Brain pericyte (primary cell): ENCODE measurements around the gene ZNF592.

Source experiments
- DNase-seq: peaks from one replicate; pipeline ENCODE4 v3.0.0-alpha.2; 2012; ENCODE audit warnings: low read depth, low spot score

ZNF592 gene

DNA sequence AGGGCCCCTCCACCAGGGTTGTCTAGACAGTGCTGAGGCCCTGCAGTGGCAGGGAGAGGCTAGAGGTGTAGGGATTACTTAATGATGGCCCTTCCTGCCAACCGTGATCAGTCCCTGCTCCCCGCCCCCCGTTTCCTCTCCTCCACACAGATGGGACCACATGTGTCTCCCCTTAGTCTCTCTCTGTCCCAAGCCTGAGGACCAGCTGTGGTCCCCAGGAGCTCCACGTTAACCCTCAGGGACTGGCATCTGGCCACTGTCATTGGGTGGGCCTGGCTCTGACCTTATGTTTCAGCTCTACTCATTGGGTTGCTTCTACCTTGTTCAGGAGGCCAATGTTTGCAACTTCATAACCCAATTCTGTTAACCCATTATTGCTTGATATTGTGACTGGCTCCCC, 62.8 kb downstream of the ZNF592 start:
- no peak for DNase-seq

GRCh38 chr15:84811828-84812227, 63.4 kb downstream of the ZNF592 start:
- DNase-seq: no peak

- no peak for DNase-seq
These were observed 64.5 kb downstream of the ZNF592 start for GRCh38 chr15:84812842-84813241.

DNA sequence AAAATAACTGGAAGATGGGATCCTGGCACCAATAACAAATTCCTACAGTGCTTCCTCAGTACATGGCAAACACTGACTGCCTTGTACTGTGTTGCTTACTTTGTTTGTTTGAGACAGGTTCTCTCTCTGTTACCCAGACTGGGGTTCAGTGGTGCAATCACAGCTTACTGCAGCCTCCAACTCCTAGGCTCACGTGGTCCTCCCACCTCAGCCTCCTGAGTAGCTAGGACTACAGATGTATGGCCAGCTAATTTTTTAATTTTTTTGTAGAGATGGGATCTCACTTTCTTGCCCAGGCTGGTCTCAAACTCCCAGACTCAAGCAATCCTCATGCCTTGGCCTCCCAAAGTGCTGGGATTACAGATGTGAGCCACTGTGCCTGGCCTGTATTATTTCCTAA, 65.0 kb downstream of the ZNF592 start:
- no peak for DNase-seq

- no peak for DNase-seq
These were observed 65.5 kb downstream of the ZNF592 start for GRCh38 chr15:84813931-84814330.

GRCh38 chr15:84814916-84815315, 66.5 kb downstream of the ZNF592 start:
- DNase-seq: no peak

- DNase-seq: no peak
These were observed 68.5 kb downstream of the ZNF592 start, which contains the start of gene ALPK3 for GRCh38 chr15:84816694-84817465. ALPK3 (plus strand) TSS chr15:84817356; CDS start chr15:84817453, 97 bp downstream.

DNA sequence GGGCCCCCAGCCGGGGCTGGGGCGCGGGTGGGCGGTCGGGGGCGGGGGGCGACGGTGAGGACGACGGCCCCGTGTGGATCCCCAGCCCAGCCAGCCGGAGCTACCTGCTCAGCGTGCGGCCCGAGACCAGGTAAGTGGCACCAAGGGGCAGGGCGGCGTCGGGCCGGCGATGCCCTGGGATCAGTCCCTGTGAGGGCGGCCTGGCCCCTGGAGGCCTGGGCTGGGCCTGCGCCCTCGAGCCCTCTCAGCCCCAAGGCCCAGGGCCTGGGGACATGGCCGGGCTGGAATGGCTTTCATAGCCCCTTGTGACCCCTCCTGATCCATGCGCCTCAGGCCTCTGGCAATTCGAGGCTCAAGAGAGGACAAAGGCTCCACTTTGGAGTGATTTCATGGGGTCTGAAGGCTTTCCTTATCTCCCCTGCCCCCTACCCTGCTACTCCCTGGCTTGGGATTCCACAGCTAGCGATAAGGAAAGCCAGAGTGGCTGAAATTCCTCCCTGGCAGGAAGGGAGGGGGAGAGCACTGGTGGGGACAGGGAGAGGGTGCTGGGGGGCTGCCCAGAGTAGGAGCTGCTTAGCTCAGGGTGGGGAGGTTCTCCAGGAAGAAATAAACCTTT, 69.2 kb downstream of the ZNF592 start:
- no peak for DNase-seq

GRCh38 chr15:84818261-84819131, 70.1 kb downstream of the ZNF592 start:
- DNase-seq: no peak

- DNase-seq: no peak
These were observed 70.9 kb downstream of the ZNF592 start for GRCh38 chr15:84819291-84819768.

DNA sequence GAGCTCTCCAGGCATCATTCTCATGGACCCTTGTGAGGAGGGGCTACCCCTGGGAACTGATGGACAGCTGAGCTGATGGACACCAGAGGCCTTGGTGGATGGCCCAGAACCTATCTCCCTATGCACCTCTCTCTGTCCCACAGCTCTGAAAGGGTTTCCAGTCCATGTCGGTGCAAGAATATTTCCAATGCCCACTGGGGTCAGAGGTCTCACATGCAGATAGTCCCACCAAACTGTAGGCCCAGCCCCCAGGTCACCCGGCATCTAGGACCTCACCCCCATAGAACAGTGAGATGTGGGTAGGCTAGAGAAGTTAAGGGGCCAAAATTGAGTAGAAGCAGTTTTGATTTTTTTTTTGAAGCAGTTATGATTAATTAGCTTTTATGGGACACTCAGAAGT, 71.4 kb downstream of the ZNF592 start:
- DNase-seq: no peak

GRCh38 chr15:84821501-84822021, 73.2 kb downstream of the ZNF592 start:
- no peak for DNase-seq

GRCh38 chr15:84822653-84823281, 74.4 kb downstream of the ZNF592 start:
- DNase-seq: no peak

- DNase-seq: no peak
These were observed 75.0 kb downstream of the ZNF592 start for GRCh38 chr15:84823282-84823878.

- no peak for DNase-seq
These were observed 76.0 kb downstream of the ZNF592 start for GRCh38 chr15:84824260-84825007.

GRCh38 chr15:84826369-84826823, 78.0 kb downstream of the ZNF592 start:
- no peak for DNase-seq

- DNase-seq: no peak
These were observed 78.9 kb downstream of the ZNF592 start for GRCh38 chr15:84827246-84827645.

GRCh38 chr15:84828086-84828908, 79.9 kb downstream of the ZNF592 start:
- DNase-seq: no peak

- DNase-seq: no peak
These were observed 81.0 kb downstream of the ZNF592 start for GRCh38 chr15:84829428-84829827.
